Activated CD4-positive, alpha-beta T cell treated with anti-CD3 and anti-CD28 coated beads, Interleukin-2, amount 50 U/mL, for 1 hour (primary cell): ENCODE measurements around the gene KRTAP20-3.

ENCODE experiments used
- DNase-seq: peaks from one replicate; pipeline ENCODE4 v3.0.0-alpha.2; 2020

KRTAP20-3 gene

GRCh38 chr21:30689822-30690221 lies 47.2 kb downstream of the KRTAP20-3 start:
- no peak for DNase-seq
